IMR-90 (cell line): ENCODE results near the gene TENM4. TPM values are rescaled to one million over a fixed set of nuclear protein-coding genes. Genes with fewer than 3 reads are reported as not detected.

Source experiments
- ATAC-seq: fragments of 200-7000 bp; cut with Tn5 transposase; 2 replicates; pipeline ENCODE4 v1.9.1; 2020; ENCODE audit warnings: low read depth, mild to moderate bottlenecking, moderate library complexity
- BruUV-seq: library from RNA; stranded (reverse); fragments of 400-500 nt; replicated peaks from 2 replicates; lab custom pipeline; 2021; lab: Mats Ljungman, UMichigan
- CTCF ChIA-PET: fragments of 300-600 bp; formaldehyde crosslinking; extraction: SDS; loops from one replicate; lab custom pipeline; 2021; ENCODE audit warnings: antibody characterized with exemption; lab: Yijun Ruan, JAX
- POLR2A ChIA-PET: fragments of 300-600 bp; sonication (Branson Sonifier 250); formaldehyde crosslinking; loops from one replicate; lab custom pipeline; 2022; ENCODE audit warnings: antibody characterized with exemption; ENCODE audit not compliant: unreplicated experiment; lab: Charles Lee
- DNase-seq: peaks from one replicate; pipeline ENCODE4 v3.0.0; 2013
- H2AFZ ChIP-seq: replicated peaks from 2 replicates; pipeline ENCODE3; 2013; ENCODE audit warnings: low read length, mild to moderate bottlenecking; ENCODE audit not compliant: poor library complexity
- H2AK5ac ChIP-seq: 2 replicates; pipeline ENCODE4 v1.6.1; 2013; ENCODE audit warnings: low read depth, low read length, inconsistent platforms
- H2AK9ac ChIP-seq: replicated peaks from 2 replicates; pipeline ENCODE3; 2013; ENCODE audit warnings: mild to moderate bottlenecking, low read depth, low read length, moderate library complexity; ENCODE audit not compliant: poor library complexity
- H2BK120ac ChIP-seq: 2 replicates; pipeline ENCODE4 v1.6.1; 2013; ENCODE audit warnings: low read depth, low read length, inconsistent platforms
- H2BK15ac ChIP-seq: 3 replicates; pipeline ENCODE4 v1.6.1; 2013; ENCODE audit warnings: low read depth, low read length, inconsistent platforms
- H2BK20ac ChIP-seq: 2 replicates; pipeline ENCODE4 v1.6.1; 2013; ENCODE audit warnings: low read depth, mild to moderate bottlenecking, inconsistent platforms, low read length, moderate library complexity
- H2BK5ac ChIP-seq: 2 replicates; pipeline ENCODE4 v1.6.1; 2013; ENCODE audit warnings: mild to moderate bottlenecking, low read depth, low read length, inconsistent platforms; ENCODE audit not compliant: poor library complexity, severe bottlenecking
- H3K14ac ChIP-seq: replicated peaks from 2 replicates; pipeline ENCODE4 v1.6.1; 2013; ENCODE audit warnings: low read depth, low read length, inconsistent platforms
- H3K18ac ChIP-seq: 2 replicates; pipeline ENCODE4 v1.6.1; 2013; ENCODE audit warnings: low read depth, low read length, control low read depth
- H3K23ac ChIP-seq: 2 replicates; pipeline ENCODE4 v1.6.1; 2013; ENCODE audit warnings: low read depth, low read length, inconsistent platforms
- H3K27ac ChIP-seq: 2 replicates; pipeline ENCODE4 v1.5.1; 2013; ENCODE audit warnings: mild to moderate bottlenecking, control low read depth, low read length; ENCODE audit not compliant: insufficient read depth
- H3K27me3 ChIP-seq: 2 replicates; pipeline ENCODE4 v1.6.1; 2013; ENCODE audit warnings: low read length; ENCODE audit not compliant: control insufficient read depth, insufficient read depth
- H3K36me3 ChIP-seq: 2 replicates; pipeline ENCODE4 v1.6.1; 2013; ENCODE audit warnings: low read length, mixed read lengths; ENCODE audit not compliant: control insufficient read depth, insufficient read depth
- H3K4ac ChIP-seq: 2 replicates; pipeline ENCODE4 v1.6.1; 2013; ENCODE audit warnings: low read depth, low read length, inconsistent platforms
- H3K4me1 ChIP-seq: 2 replicates; pipeline ENCODE4 v1.6.1; 2013; ENCODE audit warnings: low read length, mixed read lengths; ENCODE audit not compliant: control insufficient read depth, insufficient read depth
- H3K4me2 ChIP-seq: 2 replicates; pipeline ENCODE4 v1.6.1; 2013; ENCODE audit warnings: low read depth, mild to moderate bottlenecking, control low read depth, low read length, moderate library complexity
- H3K4me3 ChIP-seq: 2 replicates; pipeline ENCODE4 v1.5.1; 2013; ENCODE audit warnings: low read depth, mild to moderate bottlenecking, control low read depth, low read length, moderate library complexity; ENCODE audit not compliant: insufficient read depth
- H3K56ac ChIP-seq: 2 replicates; pipeline ENCODE4 v1.6.1; 2013; ENCODE audit warnings: low read length, inconsistent platforms; ENCODE audit not compliant: insufficient read depth; ENCODE audit errors: extremely low read depth
- H3K79me1 ChIP-seq, 2 experiments: 2 replicates each; pipeline ENCODE4 v1.6.1; 2013; ENCODE audit warnings: low read length in 2 of 2, inconsistent platforms in 1 of 2, low read depth in 1 of 2
- H3K9ac ChIP-seq: 2 replicates; pipeline ENCODE4 v1.6.1; 2013; ENCODE audit warnings: low read depth, low read length, control low read depth
- H3K9me1 ChIP-seq: 2 replicates; pipeline ENCODE4 v1.6.1; 2013; ENCODE audit warnings: low read length, inconsistent platforms; ENCODE audit not compliant: insufficient read depth
- H3K9me3 ChIP-seq: 2 replicates; pipeline ENCODE4 v1.6.1; 2013; ENCODE audit warnings: low read length; ENCODE audit not compliant: control insufficient read depth, insufficient read depth
- H4K20me1 ChIP-seq: 2 replicates; pipeline ENCODE4 v1.6.1; 2013; ENCODE audit warnings: low read length, inconsistent platforms; ENCODE audit not compliant: insufficient read depth
- H4K5ac ChIP-seq: 2 replicates; pipeline ENCODE4 v1.6.1; 2013; ENCODE audit warnings: mild to moderate bottlenecking, low read depth, low read length, control low read depth
- H4K8ac ChIP-seq, 2 experiments: 2 replicates each; pipeline ENCODE4 v1.6.1; 2013; ENCODE audit warnings: low read depth in 2 of 2, low read length in 2 of 2, control low read depth in 1 of 2, inconsistent platforms in 1 of 2
- H4K91ac ChIP-seq: 2 replicates; pipeline ENCODE4 v1.6.1; 2013; ENCODE audit warnings: low read depth, low read length, inconsistent platforms; ENCODE audit not compliant: insufficient read depth
- SMC3 ChIP-seq: fragments of 150-350 bp; IDR thresholded peaks from 2 replicates; pipeline ENCODE4 v1.6.1; 2016; ENCODE audit warnings: low read depth, mild to moderate bottlenecking, antibody characterized with exemption, low read length, moderate library complexity
- WGBS, 2 experiments: methylation state at CpG; one replicate each; pipeline versions ENCODE4 v1.1.5 to v1.1.7; 2013; ENCODE audit warnings: missing lambda C conversion rate in 2 of 2; ENCODE audit not compliant: insufficient read length in 1 of 2; ENCODE audit errors: extremely low coverage in 2 of 2; 5-methylcytosine and 5-hydroxymethylcytosine counted together
- dilution Hi-C: fragments of 300-500 bp; cut with HindIII; formaldehyde crosslinking; loops from one replicate; pipeline ENCODE4 v1.14.3; 2018; ENCODE audit warnings: low sequenced_read_pairs; ENCODE audit not compliant: unreplicated experiment
- in situ Hi-C: fragments of 300-500 bp; cut with MboI; formaldehyde crosslinking; loops from 3 replicates; pipeline ENCODE4 v1.14.3; 2019; ENCODE audit warnings: low sequenced_read_pairs, inconsistent platforms, mixed read lengths
- intact Hi-C: fragments of 100-400 bp; cut with micrococcal nuclease; formaldehyde crosslinking; loops from 2 replicates; pipeline ENCODE4 v1.10.0; 2022
- polyA plus RNA-seq, 3 experiments: library from polyadenylated mRNA; depleted of rRNA; stranded (reverse); fragments of >200 nt; gene quantifications; 2 replicates each; pipeline ENCODE4 v1.2.3, GENCODE V29; 2012; ENCODE audit warnings: low replicate concordance in 1 of 3
- total RNA-seq: library from RNA; depleted of rRNA; stranded (reverse); fragments of >200 nt; gene quantifications from 2 replicates; pipeline ENCODE4 v1.2.3, GENCODE V29; 2012

Gene TENM4
- total and polyA plus RNA-seq, 2 of the 4 experiments (the other 2 are of a cell fraction): 7.4 to 9.0 TPM

DNA sequence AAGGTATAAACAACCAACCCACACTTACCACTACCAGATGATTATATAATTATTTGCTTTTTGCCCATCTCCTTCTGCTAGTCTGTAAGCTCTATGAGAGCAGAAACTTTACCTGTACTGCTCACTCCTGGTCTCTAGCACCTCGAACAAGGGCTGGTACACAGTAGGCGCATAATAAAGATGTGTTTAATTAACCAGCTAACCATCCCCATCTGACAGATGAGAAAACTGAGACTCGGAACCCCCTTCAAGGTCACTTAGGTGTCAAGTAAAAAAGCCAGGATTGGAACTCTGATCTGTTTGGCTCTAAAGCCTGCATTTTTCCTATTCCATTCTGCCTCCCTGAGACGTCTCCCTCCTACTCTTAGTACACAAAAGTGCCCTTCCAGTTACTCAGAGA lies 370.3 kb downstream of the TENM4 start:
- H4K20me1 ChIP-seq: no peaks in the 10 kb centered on the region
- no peak overlapping the region for H3K9ac ChIP-seq
- no peaks in the 10 kb centered on the region for H3K9me3 ChIP-seq
- no peak overlapping the region for H4K8ac ChIP-seq
- no peak for TF ChIP-seq SMC3
- no peak overlapping the region for H2BK15ac ChIP-seq
- H3K4me1 ChIP-seq: peaks cover 5% of the 10 kb centered on the region; the same call in 1 of the 2 replicates
- ChIA-PET CTCF (no interaction called here), POLR2A (interaction anchor here (0.5 kb wide), 1 partner anchor 420 kb away, joined by 7 read pairs; no protein-coding TSS in a partner anchor)
- H3K14ac ChIP-seq: no peak overlapping the region
- H4K5ac ChIP-seq: no peak overlapping the region
- no peak overlapping the region for H3K4ac ChIP-seq
- no peak overlapping the region for H3K56ac ChIP-seq
- H3K27me3 ChIP-seq: no peaks in the 10 kb centered on the region
- intact Hi-C loops (no loop called here), dilution Hi-C loops (no loop called here), in situ Hi-C loops (no loop called here)
- no TSS peak for BruUV-seq
- H4K91ac ChIP-seq: no peak overlapping the region
- DNase-seq (no peak), ATAC-seq (no peak)
- H2AK9ac ChIP-seq: no peak overlapping the region
- no CpG with 5 or more reads among the region's 4 CpGs for WGBS, 2 experiments
- H2AK5ac ChIP-seq: no peak overlapping the region
- no peak overlapping the region for H2AFZ ChIP-seq
- H2BK20ac ChIP-seq: no peak overlapping the region
- H3K4me2 ChIP-seq: no peak overlapping the region
- H3K18ac ChIP-seq: no peak overlapping the region
- H3K4me3 ChIP-seq: no peak overlapping the region
- no peak overlapping the region for H2BK120ac ChIP-seq
- H3K9me1 ChIP-seq: peaks cover 5% of the 10 kb centered on the region; the same call in 1 of the 2 replicates
- no peak overlapping the region for H3K27ac ChIP-seq
- no peak overlapping the region for H2BK5ac ChIP-seq
- no peaks in the 10 kb centered on the region for H3K79me1 ChIP-seq
- no peak overlapping the region for H3K23ac ChIP-seq
- no peaks in the 10 kb centered on the region for H3K36me3 ChIP-seq
